SK-N-SH (cell line): ENCODE data around the gene RB1.

Experiments
- CTCF ChIP-seq: fragments of 200-600 bp; sonication (generic); IDR thresholded peaks from 2 replicates; pipeline ENCODE4 v1.6.1; 2017; ENCODE audit warnings: antibody characterized with exemption, mild to moderate bottlenecking, moderate library complexity
- EZH2phosphoT487 ChIP-seq: fragments of 200-600 bp; sonication (generic); IDR thresholded peaks from 2 replicates; pipeline ENCODE4 v1.6.1; 2017; ENCODE audit warnings: low read depth, mixed run types, mild to moderate bottlenecking, antibody characterized with exemption, moderate library complexity, borderline replicate concordance
- FOXM1 ChIP-seq: IDR thresholded peaks from 2 replicates; pipeline ENCODE4 v1.4.0; 2012; ENCODE audit warnings: low read depth, mild to moderate bottlenecking
- GABPA ChIP-seq: IDR thresholded peaks from 2 replicates; pipeline ENCODE4 v1.4.0; 2012; ENCODE audit warnings: low read depth, mild to moderate bottlenecking
- MAX ChIP-seq: IDR thresholded peaks from 2 replicates; pipeline ENCODE4 v1.4.0; 2012; ENCODE audit warnings: low read depth
- NFIC ChIP-seq: IDR thresholded peaks from 2 replicates; pipeline ENCODE4 v1.4.0; 2012; ENCODE audit warnings: borderline replicate concordance
- POLR2AphosphoS5 ChIP-seq: IDR thresholded peaks from 2 replicates; pipeline ENCODE4 v1.6.1; 2012; ENCODE audit warnings: low read depth, low read length
- RAD21 ChIP-seq: IDR thresholded peaks from 2 replicates; pipeline ENCODE4 v1.6.1; 2012; ENCODE audit warnings: mild to moderate bottlenecking, low read length
- RCOR1 ChIP-seq: fragments of 150-350 bp; IDR thresholded peaks from 2 replicates; pipeline ENCODE4 v1.6.1; 2017; ENCODE audit warnings: antibody characterized with exemption, low read length
- TAF1 ChIP-seq: IDR thresholded peaks from 2 replicates; pipeline ENCODE4 v1.6.1; 2012; ENCODE audit warnings: low read depth, mild to moderate bottlenecking, low read length, moderate library complexity, borderline replicate concordance

GRCh38 chr13:48333976-48334375 lies 30.4 kb downstream of the RB1 start:
- TF ChIP-seq CTCF (no peak), FOXM1 (no peak), MAX (no peak), TAF1 (no peak), RAD21 (no peak), NFIC (no peak), RCOR1 (no peak), POLR2AphosphoS5 (no peak), EZH2phosphoT487 (no peak), GABPA (no peak)
